Measurements from ENCODE around the gene SLC25A10. TPM values are rescaled to one million over a fixed set of nuclear protein-coding genes. Genes with fewer than 3 reads are reported as not detected.
A peak's percentile ranks its signal among the peaks of the same experiment; 100 is the strongest.

SLC25A10 gene
- total and polyA plus RNA-seq, 2 of the 4 experiments (the other 2 are of a cell fraction): 14.9 to 19.0 TPM

DNA sequence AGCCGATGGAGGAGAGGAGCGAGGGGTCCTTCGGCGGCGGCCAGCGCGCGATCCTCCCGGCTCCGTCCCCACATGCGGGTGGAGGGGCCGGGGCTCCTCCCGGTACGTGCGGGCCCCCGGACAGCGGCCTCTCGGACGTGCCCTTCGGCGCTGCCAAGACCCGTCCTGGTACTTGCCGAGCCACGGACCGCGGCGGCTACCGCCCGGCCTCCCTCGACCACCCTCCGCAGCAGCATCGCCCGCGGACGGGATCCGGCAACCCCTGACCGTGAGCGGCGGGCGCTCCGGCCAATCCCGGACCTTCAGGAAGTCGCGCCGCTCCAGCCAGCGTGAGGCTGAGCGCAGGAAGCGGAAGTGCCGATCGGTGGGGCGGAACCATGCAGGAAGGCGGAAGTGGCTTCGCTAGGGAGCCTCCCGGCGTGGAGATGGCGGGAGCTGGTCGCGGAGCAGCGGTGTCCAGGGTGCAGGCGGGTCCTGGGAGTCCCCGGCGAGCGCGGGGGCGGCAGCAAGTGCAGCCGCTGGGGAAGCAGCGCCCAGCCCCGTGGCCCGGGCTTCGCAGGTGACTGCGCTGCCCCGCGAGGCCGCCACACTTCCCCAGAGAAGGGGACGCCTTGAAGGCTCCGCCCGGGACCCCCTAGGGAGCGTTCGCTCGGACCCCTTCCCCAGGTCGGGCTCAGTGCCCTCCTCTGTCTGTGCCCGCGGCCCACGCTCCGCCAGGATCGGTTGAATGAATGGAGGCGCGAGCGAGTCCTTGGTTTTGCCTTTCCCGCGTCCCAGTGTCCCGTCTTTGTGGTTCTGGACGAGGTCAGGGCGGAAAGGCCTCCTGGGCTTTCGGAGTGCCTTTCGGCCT lies 45.5 kb upstream of the SLC25A10 start, which contains the start of the genes CCDC137 and OXLD1:
TSS of gene CCDC137 (plus strand) at position 396 of the 850 bp plus-strand sequence. CDS start at position 426, 30 bp downstream.
TSS of gene OXLD1 (minus strand) at position 264 of the 850 bp plus-strand sequence. CDS start at position 236, 28 bp downstream.
- Histone ChIP-seq H3K27me3 (ENCODE audit: control insufficient read depth, insufficient read depth, low read length) (no peaks in the 10 kb centered on the region), H3K23ac (ENCODE audit: low read depth, low read length) (peak within 1 kb of the TSS; percentile 87), H2AK9ac (replicated peaks; ENCODE audit: low read depth, low read length, poor library complexity) (peak within 1 kb of the TSS; percentile 98), H3K4me3 (ENCODE audit: insufficient read depth, low read depth, low read length) (peak within 1 kb of the TSS; percentile 75), H3K27ac (ENCODE audit: insufficient read depth, low read length) (peak within 1 kb of the TSS; percentile 79), H3K56ac (ENCODE audit: extremely low read depth, insufficient read depth, low read length) (peak within 1 kb of the TSS; percentile 66), H3K14ac (replicated peaks; ENCODE audit: low read depth, low read length) (peak within 1 kb of the TSS; percentile 91), H2BK20ac (ENCODE audit: low read depth, low read length) (no peak within 1 kb of the TSS), H3K9ac (ENCODE audit: low read depth, low read length) (peak within 1 kb of the TSS; percentile 85), H3K9me3 (ENCODE audit: control insufficient read depth, insufficient read depth, low read length) (no peaks in the 10 kb centered on the region), H2BK5ac (ENCODE audit: low read depth, low read length, poor library complexity, severe bottlenecking) (peak within 1 kb of the TSS; percentile 43), H2AFZ (replicated peaks; ENCODE audit: low read length, poor library complexity) (peak within 1 kb of the TSS; percentile 96), H2AK5ac (ENCODE audit: low read depth, low read length) (peak within 1 kb of the TSS; percentile 99), H3K4ac (ENCODE audit: low read depth, low read length) (peak within 1 kb of the TSS; percentile 91), H3K4me2 (ENCODE audit: low read depth, low read length) (peak within 1 kb of the TSS; percentile 90), H3K9me1 (ENCODE audit: insufficient read depth, low read length) (peaks cover 16% of the 10 kb centered on the region), H4K91ac (ENCODE audit: insufficient read depth, low read depth, low read length) (peak within 1 kb of the TSS; percentile 89), H3K79me1 (ENCODE audit: low read depth in 1 of 2, low read length in 2 of 2) (peaks cover 29 to 54% of the 10 kb centered on the region in 2 experiments), H3K18ac (ENCODE audit: low read depth, low read length) (no peak within 1 kb of the TSS; the same call in 1 of the 2 replicates), H2BK120ac (ENCODE audit: low read depth, low read length) (no peak within 1 kb of the TSS; the same call in 1 of the 2 replicates), H4K5ac (ENCODE audit: low read depth, low read length) (peak within 1 kb of the TSS; percentile 66), H2BK15ac (ENCODE audit: low read depth, low read length) (no peak within 1 kb of the TSS; the same call in 2 of the 3 replicates), H4K8ac (ENCODE audit: low read depth in 2 of 2, low read length in 2 of 2) (peak within 1 kb of the TSS; percentile 96 to 100), H3K4me1 (ENCODE audit: control insufficient read depth, insufficient read depth, low read length) (peaks cover 10% of the 10 kb centered on the region), H3K36me3 (ENCODE audit: control insufficient read depth, insufficient read depth, low read length) (peaks cover 30% of the 10 kb centered on the region), H4K20me1 (ENCODE audit: insufficient read depth, low read length) (peaks cover 4% of the 10 kb centered on the region; the same call in 1 of the 2 replicates)
- peak; percentile 96 for DNase-seq
- dilution Hi-C loops (cut with HindIII; ENCODE audit: low sequenced_read_pairs, unreplicated experiment) (no loop called here), in situ Hi-C loops (cut with MboI; ENCODE audit: low sequenced_read_pairs) (no loop called here), intact Hi-C loops (cut with micrococcal nuclease) (loop anchor here (1.0 kb wide), 1 partner anchor 29 kb away; the partner anchor contains the start of genes NPLOC4 and TSPAN10)
- POLR2A ChIA-PET (ENCODE audit: unreplicated experiment): no interaction called here
- CTCF ChIA-PET: no interaction called here
- TF ChIP-seq MAFK (IDR thresholded peaks at IDR 0.05; ENCODE audit: low read depth, low read length) (no peak), CEBPB (IDR thresholded peaks at IDR 0.05; ENCODE audit: low read depth, low read length) (no peak), BHLHE40 (IDR thresholded peaks at IDR 0.05; ENCODE audit: low read depth, low read length) (no peak), RAD21 (IDR thresholded peaks at IDR 0.05; ENCODE audit: low read length) (no peak), MXI1 (IDR thresholded peaks at IDR 0.05; ENCODE audit: borderline replicate concordance, low read depth, low read length) (peak; percentile 85; the same call in 1 of the 2 replicates), POLR2A (IDR thresholded peaks at IDR 0.05; ENCODE audit: low read depth, low read length) (peak; percentile 81), SMC3 (IDR thresholded peaks at IDR 0.05; ENCODE audit: low read depth, low read length) (no peak), NFE2L2 (IDR thresholded peaks at IDR 0.05; ENCODE audit: low read depth, low read length) (no peak), CHD1 (IDR thresholded peaks at IDR 0.05; ENCODE audit: low read depth, low read length) (no peak), FOS (IDR thresholded peaks at IDR 0.05; ENCODE audit: low read depth, low read length) (peak; percentile 33; the same call in 1 of the 2 replicates)
- TF ChIP-seq, protein P1, sequence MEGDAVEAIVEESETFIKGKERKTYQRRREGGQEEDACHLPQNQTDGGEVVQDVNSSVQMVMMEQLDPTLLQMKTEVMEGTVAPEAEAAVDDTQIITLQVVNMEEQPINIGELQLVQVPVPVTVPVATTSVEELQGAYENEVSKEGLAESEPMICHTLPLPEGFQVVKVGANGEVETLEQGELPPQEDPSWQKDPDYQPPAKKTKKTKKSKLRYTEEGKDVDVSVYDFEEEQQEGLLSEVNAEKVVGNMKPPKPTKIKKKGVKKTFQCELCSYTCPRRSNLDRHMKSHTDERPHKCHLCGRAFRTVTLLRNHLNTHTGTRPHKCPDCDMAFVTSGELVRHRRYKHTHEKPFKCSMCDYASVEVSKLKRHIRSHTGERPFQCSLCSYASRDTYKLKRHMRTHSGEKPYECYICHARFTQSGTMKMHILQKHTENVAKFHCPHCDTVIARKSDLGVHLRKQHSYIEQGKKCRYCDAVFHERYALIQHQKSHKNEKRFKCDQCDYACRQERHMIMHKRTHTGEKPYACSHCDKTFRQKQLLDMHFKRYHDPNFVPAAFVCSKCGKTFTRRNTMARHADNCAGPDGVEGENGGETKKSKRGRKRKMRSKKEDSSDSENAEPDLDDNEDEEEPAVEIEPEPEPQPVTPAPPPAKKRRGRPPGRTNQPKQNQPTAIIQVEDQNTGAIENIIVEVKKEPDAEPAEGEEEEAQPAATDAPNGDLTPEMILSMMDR (conservative IDR thresholded peaks at IDR 0.05; ENCODE audit: low read depth, low read length): no peak
- TF ChIP-seq, protein P2, sequence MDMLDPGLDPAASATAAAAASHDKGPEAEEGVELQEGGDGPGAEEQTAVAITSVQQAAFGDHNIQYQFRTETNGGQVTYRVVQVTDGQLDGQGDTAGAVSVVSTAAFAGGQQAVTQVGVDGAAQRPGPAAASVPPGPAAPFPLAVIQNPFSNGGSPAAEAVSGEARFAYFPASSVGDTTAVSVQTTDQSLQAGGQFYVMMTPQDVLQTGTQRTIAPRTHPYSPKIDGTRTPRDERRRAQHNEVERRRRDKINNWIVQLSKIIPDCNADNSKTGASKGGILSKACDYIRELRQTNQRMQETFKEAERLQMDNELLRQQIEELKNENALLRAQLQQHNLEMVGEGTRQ (IDR thresholded peaks at IDR 0.05; ENCODE audit: low read depth, low read length): peak; percentile 36
- no TSS peak for BruUV-seq (replicated peaks)
- ATAC-seq (ENCODE audit: low read depth): peak; percentile 98
- 1% methylated on average over 77 of the region's 96 CpGs; no CpG with 5 or more reads in 1 of the 2 experiments for WGBS, 2 experiments (ENCODE audit: extremely low coverage in 2 of 2, insufficient read length in 1 of 2)

All from IMR-90 (cell line).